Measurements from ENCODE around the gene RAB8B. TPM values are rescaled to one million over a fixed set of nuclear protein-coding genes. Genes with fewer than 3 reads are reported as not detected.

Gene RAB8B
- total RNA-seq, 4 donors from 2014 or later: 47.6 to 179 (median 67.1) TPM

- intact Hi-C loops (cut with DNase I; ENCODE audit: low total_unique reads): no loop called here
- DNase-seq: no peak
- Histone ChIP-seq H3K4me1 (no peaks in the 10 kb centered on the region), H3K4me3 (no peak overlapping the region), H3K9me3 (no peaks in the 10 kb centered on the region), H3K36me3 (no peaks in the 10 kb centered on the region), H3K27me3 (no peaks in the 10 kb centered on the region), H3K27ac (no peak overlapping the region)
- TF ChIP-seq CTCF (IDR thresholded peaks at IDR 0.05) (no peak), POLR2A (IDR thresholded peaks at IDR 0.05) (no peak)
Measured at GRCh38 chr15:63305260-63305659, 115.9 kb downstream of the RAB8B start.

DNA sequence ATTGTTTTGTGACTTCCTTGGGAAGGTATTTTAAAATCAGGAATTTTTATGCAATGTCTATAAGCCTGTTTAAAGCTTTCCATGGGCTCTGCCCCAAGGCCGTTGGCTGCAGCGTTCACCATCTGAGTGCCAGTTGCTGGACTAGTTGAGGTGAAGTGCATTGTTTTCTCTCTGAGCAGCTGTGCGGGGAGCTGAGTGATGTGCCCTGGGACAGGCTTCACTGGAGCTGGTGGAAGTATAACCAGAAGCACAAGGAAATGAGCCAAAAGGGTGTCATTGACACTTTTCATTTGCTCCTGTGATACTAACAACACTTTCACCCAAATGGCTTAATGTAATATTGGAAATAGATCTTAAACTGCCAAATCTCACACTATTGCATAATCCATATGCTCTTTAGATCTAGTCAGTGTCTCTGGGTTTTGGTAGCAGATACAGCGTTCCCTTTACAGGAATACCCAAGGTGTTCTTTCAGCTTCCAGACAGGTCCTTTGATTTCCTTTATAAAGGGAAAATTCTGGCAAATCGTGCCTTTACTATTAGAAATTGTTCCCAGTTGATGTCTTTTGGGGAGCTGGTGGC is 117.2 kb downstream of the RAB8B start:
- H3K4me1 ChIP-seq: no peaks in the 10 kb centered on the region
- no peaks in the 10 kb centered on the region for H3K27me3 ChIP-seq
- H3K27ac ChIP-seq: no peak overlapping the region
- no peaks in the 10 kb centered on the region for H3K9me3 ChIP-seq
- DNase-seq: no peak
- no peak overlapping the region for H3K4me3 ChIP-seq
- intact Hi-C loops (cut with DNase I; ENCODE audit: low total_unique reads): no loop called here
- TF ChIP-seq POLR2A (IDR thresholded peaks at IDR 0.05): no peak
- no peak for TF ChIP-seq CTCF (IDR thresholded peaks at IDR 0.05)
- no peaks in the 10 kb centered on the region for H3K36me3 ChIP-seq

GRCh38 chr15:63308491-63308890 is 119.1 kb downstream of the RAB8B start:
- Histone ChIP-seq H3K4me1 (no peaks in the 10 kb centered on the region), H3K27me3 (no peaks in the 10 kb centered on the region), H3K9me3 (no peaks in the 10 kb centered on the region), H3K27ac (no peak overlapping the region), H3K36me3 (no peaks in the 10 kb centered on the region), H3K4me3 (no peak overlapping the region)
- no peak for DNase-seq
- intact Hi-C loops (cut with DNase I; ENCODE audit: low total_unique reads): no loop called here
- TF ChIP-seq CTCF (IDR thresholded peaks at IDR 0.05): no peak
- TF ChIP-seq POLR2A (IDR thresholded peaks at IDR 0.05): no peak

DNA sequence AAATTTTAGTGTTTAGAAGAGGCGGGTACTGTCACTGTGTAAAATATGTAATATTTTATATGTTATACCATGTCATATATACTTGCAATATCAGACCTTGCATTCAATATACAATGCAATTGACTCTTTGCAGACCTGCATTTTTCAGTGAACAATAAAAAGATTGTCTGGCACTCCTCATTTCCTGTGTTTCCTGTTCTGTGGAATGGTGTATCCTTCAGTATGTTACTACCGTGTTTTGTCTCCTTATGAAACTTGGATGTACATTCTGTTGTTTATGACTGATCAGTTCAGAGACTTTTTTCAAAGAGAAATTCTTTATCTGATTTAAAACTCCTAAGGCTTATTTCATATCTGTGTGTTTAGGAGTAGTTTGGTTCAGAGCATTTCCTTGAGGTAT is 119.5 kb downstream of the RAB8B start:
- Histone ChIP-seq H3K36me3 (no peaks in the 10 kb centered on the region), H3K9me3 (no peaks in the 10 kb centered on the region), H3K4me3 (no peak overlapping the region), H3K27me3 (no peaks in the 10 kb centered on the region), H3K4me1 (no peaks in the 10 kb centered on the region), H3K27ac (no peak overlapping the region)
- no peak for DNase-seq
- no peak for TF ChIP-seq CTCF (IDR thresholded peaks at IDR 0.05)
- TF ChIP-seq POLR2A (IDR thresholded peaks at IDR 0.05): no peak
- intact Hi-C loops (cut with DNase I; ENCODE audit: low total_unique reads): no loop called here

- no peaks in the 10 kb centered on the region for H3K27me3 ChIP-seq
- H3K4me3 ChIP-seq: no peak overlapping the region
- no peaks in the 10 kb centered on the region for H3K36me3 ChIP-seq
- TF ChIP-seq CTCF (IDR thresholded peaks at IDR 0.05): no peak
- no peak for TF ChIP-seq POLR2A (IDR thresholded peaks at IDR 0.05)
- H3K9me3 ChIP-seq: no peaks in the 10 kb centered on the region
- DNase-seq: no peak
- H3K27ac ChIP-seq: no peak overlapping the region
- intact Hi-C loops (cut with DNase I; ENCODE audit: low total_unique reads): no loop called here
- H3K4me1 ChIP-seq: no peaks in the 10 kb centered on the region
Measured at GRCh38 chr15:63310646-63311045, 121.2 kb downstream of the RAB8B start.
